ENCODE results near the gene P3H4. TPM values are rescaled to one million over a fixed set of nuclear protein-coding genes. Genes with fewer than 3 reads are reported as not detected.

Gene P3H4
- total RNA-seq, 4 donors from 2014 or later = 8.3 to 20.9 (median 19.1) TPM

DNA sequence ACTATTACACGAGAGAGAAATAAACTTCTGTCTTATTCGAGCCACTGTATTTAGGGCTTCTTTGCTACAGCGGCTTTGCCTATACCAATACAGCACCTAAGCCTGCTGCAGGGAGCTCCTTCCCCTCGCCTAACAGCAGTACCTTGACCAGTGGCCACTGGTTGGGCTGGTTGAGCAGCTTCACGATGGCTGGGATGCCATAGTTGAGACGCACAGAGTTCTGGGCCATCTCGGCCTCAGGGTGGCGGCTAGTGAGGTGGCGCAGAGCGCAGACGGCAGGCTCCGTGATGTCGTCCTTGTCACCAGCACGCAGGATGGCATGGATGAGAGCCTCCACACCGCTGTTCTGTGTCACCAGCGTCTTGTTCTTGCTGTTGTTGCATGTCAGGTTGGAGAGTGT, 48.9 kb downstream of the P3H4 start:
- no peak overlapping the region for H3K4me3 ChIP-seq
- H3K36me3 ChIP-seq = peaks cover 0 to 96% of the 10 kb centered on the region in 2 donors
- H3K9me3 ChIP-seq = no peaks in the 10 kb centered on the region
- no peak for TF ChIP-seq POLR2AphosphoS5 (IDR thresholded peaks at IDR 0.05)
- no peak for TF ChIP-seq POLR2A (IDR thresholded peaks at IDR 0.05)
- no peak for TF ChIP-seq EP300 (IDR thresholded peaks at IDR 0.05)
- TF ChIP-seq, protein P1, sequence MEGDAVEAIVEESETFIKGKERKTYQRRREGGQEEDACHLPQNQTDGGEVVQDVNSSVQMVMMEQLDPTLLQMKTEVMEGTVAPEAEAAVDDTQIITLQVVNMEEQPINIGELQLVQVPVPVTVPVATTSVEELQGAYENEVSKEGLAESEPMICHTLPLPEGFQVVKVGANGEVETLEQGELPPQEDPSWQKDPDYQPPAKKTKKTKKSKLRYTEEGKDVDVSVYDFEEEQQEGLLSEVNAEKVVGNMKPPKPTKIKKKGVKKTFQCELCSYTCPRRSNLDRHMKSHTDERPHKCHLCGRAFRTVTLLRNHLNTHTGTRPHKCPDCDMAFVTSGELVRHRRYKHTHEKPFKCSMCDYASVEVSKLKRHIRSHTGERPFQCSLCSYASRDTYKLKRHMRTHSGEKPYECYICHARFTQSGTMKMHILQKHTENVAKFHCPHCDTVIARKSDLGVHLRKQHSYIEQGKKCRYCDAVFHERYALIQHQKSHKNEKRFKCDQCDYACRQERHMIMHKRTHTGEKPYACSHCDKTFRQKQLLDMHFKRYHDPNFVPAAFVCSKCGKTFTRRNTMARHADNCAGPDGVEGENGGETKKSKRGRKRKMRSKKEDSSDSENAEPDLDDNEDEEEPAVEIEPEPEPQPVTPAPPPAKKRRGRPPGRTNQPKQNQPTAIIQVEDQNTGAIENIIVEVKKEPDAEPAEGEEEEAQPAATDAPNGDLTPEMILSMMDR (IDR thresholded peaks at IDR 0.05) = no peak
- 93 to 95% methylated on average over 3 to 5 of the region's 16 CpGs for WGBS, 2 donors (ENCODE audit: low coverage in 1 of 2)
- no peak overlapping the region for H3K27ac ChIP-seq
- no peak for ATAC-seq
- H3K27me3 ChIP-seq = no peaks in the 10 kb centered on the region
- no peaks in the 10 kb centered on the region for H3K4me1 ChIP-seq

DNA sequence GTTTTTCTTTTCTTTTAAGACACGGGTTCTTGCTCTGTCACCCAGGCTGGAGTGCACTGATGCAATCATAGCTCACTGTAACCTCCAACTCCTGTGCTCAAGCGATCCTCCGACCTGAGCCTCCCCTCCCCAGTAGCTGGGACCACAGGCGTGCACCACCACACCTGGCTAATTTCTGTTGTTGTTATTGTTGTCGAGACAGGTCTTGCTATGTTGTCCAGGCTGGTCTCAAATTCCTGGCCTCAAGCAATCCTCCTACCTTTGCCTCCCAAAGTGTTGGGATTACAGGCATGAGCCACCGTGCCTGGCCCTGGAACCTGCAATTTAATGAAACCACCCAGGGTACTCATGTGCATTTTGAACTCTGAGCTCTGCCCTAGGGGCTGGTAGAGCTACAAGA, 49.4 kb downstream of the P3H4 start:
- TF ChIP-seq, protein P1 (IDR thresholded peaks at IDR 0.05) = no peak
- TF ChIP-seq EP300 (IDR thresholded peaks at IDR 0.05) (no peak), POLR2A (IDR thresholded peaks at IDR 0.05) (no peak), POLR2AphosphoS5 (IDR thresholded peaks at IDR 0.05) (no peak)
- no peaks in the 10 kb centered on the region for H3K9me3 ChIP-seq
- no peaks in the 10 kb centered on the region for H3K27me3 ChIP-seq
- WGBS, 2 donors (ENCODE audit: low coverage in 1 of 2) = 83 to 100% methylated on average over 1 to 5 of the region's 6 CpGs
- H3K36me3 ChIP-seq = peaks cover 0 to 96% of the 10 kb centered on the region in 2 donors
- H3K4me3 ChIP-seq = no peak overlapping the region
- ATAC-seq = no peak
- H3K27ac ChIP-seq = no peak overlapping the region
- H3K4me1 ChIP-seq = no peaks in the 10 kb centered on the region

DNA sequence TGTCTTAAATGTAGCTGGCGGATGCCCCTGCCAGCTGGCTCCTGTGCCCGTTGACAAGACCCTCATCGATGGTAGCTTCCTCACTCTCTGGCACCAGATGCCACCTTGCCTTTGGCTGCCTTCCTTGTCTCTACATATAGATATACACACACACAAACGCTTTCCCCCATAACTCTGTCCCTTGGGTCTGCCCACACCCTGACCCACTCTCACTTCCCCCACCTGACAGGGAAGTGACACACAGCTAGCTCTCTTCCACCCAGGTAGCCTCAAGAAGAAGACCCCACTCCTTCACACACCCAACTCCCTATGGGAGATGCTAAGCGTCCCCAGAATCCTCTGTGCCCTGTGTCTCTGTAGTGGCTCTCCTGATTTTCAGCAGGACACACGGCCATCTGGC, 50.9 kb downstream of the P3H4 start:
- H3K27ac ChIP-seq = no peak overlapping the region

DNA sequence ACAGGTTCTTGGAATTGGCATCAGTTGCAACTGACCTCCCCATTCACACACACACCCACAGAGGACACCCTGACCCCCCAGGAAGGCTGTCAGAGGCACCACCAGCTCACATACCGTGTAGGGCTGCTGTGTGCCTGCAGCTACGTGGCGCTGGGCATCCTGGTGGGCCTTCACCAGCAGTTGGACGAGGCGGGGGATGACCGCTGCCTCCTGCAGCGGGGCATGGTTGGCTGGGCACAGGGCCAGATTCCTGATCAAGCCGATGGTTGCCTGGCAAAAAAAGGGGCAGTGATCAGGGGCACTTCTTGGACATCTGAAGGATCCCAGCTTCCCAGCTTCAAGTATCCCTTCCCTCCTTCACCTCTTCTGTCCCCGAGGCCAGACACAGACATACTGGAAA, 53.1 kb downstream of the P3H4 start:
- H3K4me3 ChIP-seq = no peak overlapping the region
- TF ChIP-seq POLR2AphosphoS5 (IDR thresholded peaks at IDR 0.05) (no peak), POLR2A (IDR thresholded peaks at IDR 0.05) (no peak)
- TF ChIP-seq, protein P1 (IDR thresholded peaks at IDR 0.05) = no peak
- no peak overlapping the region for H3K27ac ChIP-seq
- WGBS, 2 donors (ENCODE audit: low coverage in 1 of 2) = 77% methylated on average over 6 of the region's 9 CpGs; no CpG with 5 or more reads in 1 of the 2 donors
- H3K4me1 ChIP-seq = no peaks in the 10 kb centered on the region
- no peaks in the 10 kb centered on the region for H3K9me3 ChIP-seq
- no peaks in the 10 kb centered on the region for H3K27me3 ChIP-seq
- no peak for ATAC-seq
- H3K36me3 ChIP-seq = peaks cover 0 to 96% of the 10 kb centered on the region in 2 donors

More for the DNA sequence above, 50.9 kb downstream of the P3H4 start:
- ATAC-seq = no peak
- peaks cover 0 to 97% of the 10 kb centered on the region in 2 donors for H3K36me3 ChIP-seq
- WGBS, 2 donors (ENCODE audit: low coverage in 1 of 2) = 84 to 94% methylated on average over 3 to 5 of the region's 6 CpGs
- H3K4me3 ChIP-seq = no peak overlapping the region
- H3K27me3 ChIP-seq = no peaks in the 10 kb centered on the region
- no peaks in the 10 kb centered on the region for H3K9me3 ChIP-seq
- H3K4me1 ChIP-seq = no peaks in the 10 kb centered on the region
- TF ChIP-seq, protein P1 (IDR thresholded peaks at IDR 0.05) = no peak
- TF ChIP-seq POLR2AphosphoS5 (IDR thresholded peaks at IDR 0.05) (no peak), EP300 (IDR thresholded peaks at IDR 0.05) (no peak), POLR2A (IDR thresholded peaks at IDR 0.05) (no peak)

DNA sequence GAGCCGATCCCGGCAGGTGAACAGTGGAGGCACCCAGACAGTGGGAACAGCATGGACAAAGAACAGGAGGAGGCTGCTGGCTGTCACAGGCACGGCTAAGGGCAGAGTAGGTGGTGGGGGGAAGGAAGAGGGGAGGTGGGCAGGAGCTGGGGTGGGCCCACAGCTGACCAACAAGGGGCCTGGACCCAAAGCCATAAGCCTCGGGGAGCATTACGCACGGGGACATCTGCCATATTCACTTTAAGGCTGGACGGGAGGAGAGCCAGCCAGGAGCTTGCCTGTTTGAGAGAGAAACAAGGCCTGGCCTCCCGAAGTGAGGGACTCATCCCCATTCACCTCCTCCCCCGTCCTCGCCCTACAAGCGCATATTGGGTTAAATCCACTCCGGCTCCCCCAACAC, 57.7 kb downstream of the P3H4 start:
- WGBS, 2 donors (ENCODE audit: low coverage in 1 of 2) = 73 to 74% methylated on average over 9 to 10 of the region's 12 CpGs
- Histone ChIP-seq H3K36me3 (peaks cover 0 to 54% of the 10 kb centered on the region in 2 donors), H3K9me3 (no peaks in the 10 kb centered on the region), H3K27ac (no peak overlapping the region), H3K27me3 (no peaks in the 10 kb centered on the region), H3K4me1 (no peaks in the 10 kb centered on the region), H3K4me3 (no peak overlapping the region)
- ATAC-seq = no peak
- TF ChIP-seq, protein P1 (IDR thresholded peaks at IDR 0.05) = no peak
- no peak for TF ChIP-seq POLR2A (IDR thresholded peaks at IDR 0.05)
- no peak for TF ChIP-seq POLR2AphosphoS5 (IDR thresholded peaks at IDR 0.05)
- no peak for TF ChIP-seq EP300 (IDR thresholded peaks at IDR 0.05)
